Measurements from ENCODE around the gene STAC.
A peak's percentile ranks its signal among the peaks of the same experiment; 100 is the strongest.

STAC gene

DNA sequence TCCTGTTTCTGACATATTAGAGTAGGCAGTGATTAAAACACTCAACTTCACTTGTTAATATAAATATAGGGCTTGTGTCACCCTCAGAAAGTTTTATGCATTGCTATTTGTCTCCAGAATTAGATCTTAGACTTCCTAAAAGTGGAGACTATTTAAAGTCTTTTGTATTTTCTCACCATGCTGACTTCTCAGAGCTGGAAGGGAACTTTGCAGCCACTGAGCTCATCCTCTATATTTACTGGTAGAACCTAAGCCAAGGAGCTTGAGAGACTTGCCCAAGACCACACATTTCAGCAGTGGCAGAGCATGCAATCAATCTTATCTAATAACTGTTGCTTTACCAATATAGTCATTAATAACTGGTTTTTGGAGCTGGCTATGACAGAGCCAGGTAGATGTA is 53.2 kb downstream of the STAC start:
- Histone ChIP-seq H2AFZ (ENCODE audit: low read length) (no peak overlapping the region), H3K23ac (ENCODE audit: low read depth, low read length, poor library complexity) (no peak overlapping the region), H2BK120ac (ENCODE audit: low read depth, low read length) (no peak overlapping the region), H3K9me3 (replicated peaks in 1 of 2; ENCODE audit: control insufficient read depth in 2 of 2, insufficient read depth in 1 of 2, low read depth in 1 of 2, low read length in 2 of 2) (no peaks in the 10 kb centered on the region), H3K4me2 (ENCODE audit: insufficient read depth, low read length, poor library complexity, severe bottlenecking) (no peak overlapping the region), H2BK5ac (ENCODE audit: low read length) (no peak overlapping the region), H3K9ac (ENCODE audit: low read depth, low read length, poor library complexity) (no peak overlapping the region), H3K4me3 (ENCODE audit: low read length in 2 of 2) (no peak overlapping the region), H3K4ac (ENCODE audit: low read length) (no peak overlapping the region), H3K14ac (ENCODE audit: low read length) (no peak overlapping the region), H3K79me1 (ENCODE audit: low read depth, low read length) (no peaks in the 10 kb centered on the region), H3K18ac (ENCODE audit: low read length) (no peak overlapping the region), H2BK15ac (ENCODE audit: low read length) (no peak overlapping the region), H2AK5ac (ENCODE audit: low read depth, low read length) (no peak overlapping the region), H3K4me1 (ENCODE audit: control insufficient read depth in 2 of 2, insufficient read depth in 1 of 2, low read depth in 1 of 2, low read length in 2 of 2) (no peaks in the 10 kb centered on the region), H2BK12ac (ENCODE audit: low read length) (no peak overlapping the region), H3K36me3 (replicated peaks in 1 of 2; ENCODE audit: control insufficient read depth in 2 of 2, insufficient read depth in 2 of 2, low read length in 2 of 2) (peaks cover 0 to 2% of the 10 kb centered on the region in 2 donors), H4K8ac (ENCODE audit: low read depth, low read length) (no peak overlapping the region), H4K91ac (ENCODE audit: low read depth, low read length, poor library complexity) (no peak overlapping the region), H3K27ac (replicated peaks; ENCODE audit: low read length) (no peak overlapping the region), H3K27me3 (ENCODE audit: control insufficient read depth in 3 of 3, insufficient read depth in 3 of 3, low read depth in 1 of 3, low read length in 3 of 3) (no peaks in the 10 kb centered on the region)
- DNase-seq (ENCODE audit: low spot score), result no peak

- Histone ChIP-seq H2BK12ac (ENCODE audit: low read length) (no peak overlapping the region), H4K91ac (ENCODE audit: low read depth, low read length, poor library complexity) (no peak overlapping the region), H2BK15ac (ENCODE audit: low read length) (no peak overlapping the region), H3K4me1 (ENCODE audit: control insufficient read depth in 2 of 2, insufficient read depth in 1 of 2, low read depth in 1 of 2, low read length in 2 of 2) (no peaks in the 10 kb centered on the region), H3K9ac (ENCODE audit: low read depth, low read length, poor library complexity) (no peak overlapping the region), H3K23ac (ENCODE audit: low read depth, low read length, poor library complexity) (no peak overlapping the region), H2BK120ac (ENCODE audit: low read depth, low read length) (no peak overlapping the region), H3K27ac (replicated peaks; ENCODE audit: low read length) (no peak overlapping the region), H2AK5ac (ENCODE audit: low read depth, low read length) (no peak overlapping the region), H2BK5ac (ENCODE audit: low read length) (no peak overlapping the region), H3K4me3 (ENCODE audit: low read length in 2 of 2) (no peak overlapping the region), H3K27me3 (ENCODE audit: control insufficient read depth in 3 of 3, insufficient read depth in 3 of 3, low read depth in 1 of 3, low read length in 3 of 3) (no peaks in the 10 kb centered on the region), H4K8ac (ENCODE audit: low read depth, low read length) (no peak overlapping the region), H3K14ac (ENCODE audit: low read length) (no peak overlapping the region), H3K9me3 (replicated peaks in 1 of 2; ENCODE audit: control insufficient read depth in 2 of 2, insufficient read depth in 1 of 2, low read depth in 1 of 2, low read length in 2 of 2) (no peaks in the 10 kb centered on the region), H3K36me3 (replicated peaks in 1 of 2; ENCODE audit: control insufficient read depth in 2 of 2, insufficient read depth in 2 of 2, low read length in 2 of 2) (peaks cover 0 to 2% of the 10 kb centered on the region in 2 donors), H3K4ac (ENCODE audit: low read length) (no peak overlapping the region), H3K4me2 (ENCODE audit: insufficient read depth, low read length, poor library complexity, severe bottlenecking) (no peak overlapping the region), H3K18ac (ENCODE audit: low read length) (no peak overlapping the region), H2AFZ (ENCODE audit: low read length) (no peak overlapping the region), H3K79me1 (ENCODE audit: low read depth, low read length) (no peaks in the 10 kb centered on the region)
- DNase-seq (ENCODE audit: low spot score), result no peak
- no CpG with 5 or more reads among the region's 2 CpGs for WGBS, 2 donors (ENCODE audit: extremely low coverage in 2 of 2, insufficient read length in 2 of 2, insufficient replicate concordance in 1 of 2)
Observed at GRCh38 chr3:36434687-36435426, 54.6 kb downstream of the STAC start.

DNA sequence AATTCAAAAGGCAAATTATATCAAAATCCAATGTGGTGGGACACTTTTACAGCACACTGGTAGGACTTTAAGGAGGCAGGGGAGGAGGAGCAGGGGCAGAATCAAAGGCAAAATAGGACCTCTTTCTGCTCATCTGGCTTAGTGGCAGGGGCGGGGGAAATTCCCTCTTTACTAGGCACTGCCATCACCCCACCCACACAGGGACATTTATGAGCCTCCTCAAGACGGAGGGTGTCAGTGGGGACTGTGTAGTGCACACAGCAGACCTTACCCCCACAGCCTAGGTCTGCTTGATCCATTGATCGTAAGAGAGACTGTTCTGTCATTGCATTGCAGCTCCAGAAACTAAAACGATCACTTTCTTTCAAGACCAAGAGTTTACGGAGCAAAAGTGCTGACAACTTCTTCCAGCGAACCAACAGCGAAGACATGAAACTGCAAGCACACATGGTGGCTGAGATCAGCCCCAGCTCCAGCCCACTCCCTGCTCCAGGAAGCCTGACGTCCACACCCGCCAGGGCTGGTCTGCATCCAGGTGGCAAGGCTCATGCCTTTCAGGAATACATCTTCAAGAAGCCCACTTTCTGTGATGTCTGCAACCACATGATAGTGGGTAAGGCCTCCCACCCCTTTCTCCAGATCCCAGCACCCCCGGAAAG is 62.9 kb downstream of the STAC start:
- Histone ChIP-seq H3K14ac (ENCODE audit: low read length) (no peak overlapping the region), H2AFZ (ENCODE audit: low read length) (no peak overlapping the region), H3K9ac (ENCODE audit: low read depth, low read length, poor library complexity) (no peak overlapping the region), H3K4ac (ENCODE audit: low read length) (no peak overlapping the region), H3K18ac (ENCODE audit: low read length) (peak overlapping the region; percentile 45), H2BK5ac (ENCODE audit: low read length) (no peak overlapping the region), H3K4me2 (ENCODE audit: insufficient read depth, low read length, poor library complexity, severe bottlenecking) (no peak overlapping the region), H4K91ac (ENCODE audit: low read depth, low read length, poor library complexity) (no peak overlapping the region), H3K9me3 (replicated peaks in 1 of 2; ENCODE audit: control insufficient read depth in 2 of 2, insufficient read depth in 1 of 2, low read depth in 1 of 2, low read length in 2 of 2) (no peaks in the 10 kb centered on the region), H3K4me3 (ENCODE audit: low read length in 2 of 2) (no peak overlapping the region), H3K23ac (ENCODE audit: low read depth, low read length, poor library complexity) (no peak overlapping the region), H4K8ac (ENCODE audit: low read depth, low read length) (no peak overlapping the region), H3K27ac (replicated peaks; ENCODE audit: low read length) (no peak overlapping the region), H2BK15ac (ENCODE audit: low read length) (no peak overlapping the region), H3K4me1 (ENCODE audit: control insufficient read depth in 2 of 2, insufficient read depth in 1 of 2, low read depth in 1 of 2, low read length in 2 of 2) (no peaks in the 10 kb centered on the region), H3K36me3 (replicated peaks in 1 of 2; ENCODE audit: control insufficient read depth in 2 of 2, insufficient read depth in 2 of 2, low read length in 2 of 2) (peaks cover 0 to 8% of the 10 kb centered on the region in 2 donors), H3K27me3 (ENCODE audit: control insufficient read depth in 3 of 3, insufficient read depth in 3 of 3, low read depth in 1 of 3, low read length in 3 of 3) (no peaks in the 10 kb centered on the region), H2BK120ac (ENCODE audit: low read depth, low read length) (no peak overlapping the region), H3K79me1 (ENCODE audit: low read depth, low read length) (no peaks in the 10 kb centered on the region), H2AK5ac (ENCODE audit: low read depth, low read length) (no peak overlapping the region), H2BK12ac (ENCODE audit: low read length) (no peak overlapping the region)
- no CpG with 5 or more reads among the region's 10 CpGs for WGBS, 2 donors (ENCODE audit: extremely low coverage in 2 of 2, insufficient read length in 2 of 2, insufficient replicate concordance in 1 of 2)
- DNase-seq (ENCODE audit: low spot score), result no peak

GRCh38 chr3:36444909-36445308 is 64.6 kb downstream of the STAC start:
- WGBS, 2 donors (ENCODE audit: extremely low coverage in 2 of 2, insufficient read length in 2 of 2, insufficient replicate concordance in 1 of 2), result no CpG with 5 or more reads among the region's 1 CpG
- H3K27me3 ChIP-seq (ENCODE audit: control insufficient read depth in 3 of 3, insufficient read depth in 3 of 3, low read depth in 1 of 3, low read length in 3 of 3), result no peaks in the 10 kb centered on the region
- H3K9ac ChIP-seq (ENCODE audit: low read depth, low read length, poor library complexity), result no peak overlapping the region

More at GRCh38 chr3:36444909-36445308, 64.6 kb downstream of the STAC start:
- H4K8ac ChIP-seq (ENCODE audit: low read depth, low read length), result no peak overlapping the region
- no peak overlapping the region for H3K4ac ChIP-seq (ENCODE audit: low read length)
- H4K91ac ChIP-seq (ENCODE audit: low read depth, low read length, poor library complexity), result no peak overlapping the region
- no peak overlapping the region for H3K18ac ChIP-seq (ENCODE audit: low read length)
- H3K4me2 ChIP-seq (ENCODE audit: insufficient read depth, low read length, poor library complexity, severe bottlenecking), result no peak overlapping the region
- no peak overlapping the region for H2AFZ ChIP-seq (ENCODE audit: low read length)
- H3K36me3 ChIP-seq (replicated peaks in 1 of 2; ENCODE audit: control insufficient read depth in 2 of 2, insufficient read depth in 2 of 2, low read length in 2 of 2), result peaks cover 0 to 8% of the 10 kb centered on the region in 2 donors
- H2AK5ac ChIP-seq (ENCODE audit: low read depth, low read length), result no peak overlapping the region
- H3K9me3 ChIP-seq (replicated peaks in 1 of 2; ENCODE audit: control insufficient read depth in 2 of 2, insufficient read depth in 1 of 2, low read depth in 1 of 2, low read length in 2 of 2), result no peaks in the 10 kb centered on the region
- H2BK12ac ChIP-seq (ENCODE audit: low read length), result no peak overlapping the region
- no peak for DNase-seq (ENCODE audit: low spot score)
- H3K79me1 ChIP-seq (ENCODE audit: low read depth, low read length), result no peaks in the 10 kb centered on the region
- no peak overlapping the region for H2BK5ac ChIP-seq (ENCODE audit: low read length)
- no peak overlapping the region for H3K23ac ChIP-seq (ENCODE audit: low read depth, low read length, poor library complexity)
- H3K27ac ChIP-seq (replicated peaks; ENCODE audit: low read length), result no peak overlapping the region
- H2BK15ac ChIP-seq (ENCODE audit: low read length), result no peak overlapping the region
- no peak overlapping the region for H2BK120ac ChIP-seq (ENCODE audit: low read depth, low read length)
- H3K4me3 ChIP-seq (ENCODE audit: low read length in 2 of 2), result no peak overlapping the region
- H3K4me1 ChIP-seq (ENCODE audit: control insufficient read depth in 2 of 2, insufficient read depth in 1 of 2, low read depth in 1 of 2, low read length in 2 of 2), result no peaks in the 10 kb centered on the region
- no peak overlapping the region for H3K14ac ChIP-seq (ENCODE audit: low read length)

All from neuronal stem cell (in vitro differentiated cells).